ENCODE data around the gene COMMD1. TPM values are rescaled to one million over a fixed set of nuclear protein-coding genes. Genes with fewer than 3 reads are reported as not detected.
"Not testable (repeated sequence)": the region's sequence is repeated elsewhere in the genome, so short reads cannot be mapped to it uniquely, and the experiment has no call there.

COMMD1 gene
- total RNA-seq, 2 donors from 2014 or later: 33.0 to 35.1 TPM

DNA sequence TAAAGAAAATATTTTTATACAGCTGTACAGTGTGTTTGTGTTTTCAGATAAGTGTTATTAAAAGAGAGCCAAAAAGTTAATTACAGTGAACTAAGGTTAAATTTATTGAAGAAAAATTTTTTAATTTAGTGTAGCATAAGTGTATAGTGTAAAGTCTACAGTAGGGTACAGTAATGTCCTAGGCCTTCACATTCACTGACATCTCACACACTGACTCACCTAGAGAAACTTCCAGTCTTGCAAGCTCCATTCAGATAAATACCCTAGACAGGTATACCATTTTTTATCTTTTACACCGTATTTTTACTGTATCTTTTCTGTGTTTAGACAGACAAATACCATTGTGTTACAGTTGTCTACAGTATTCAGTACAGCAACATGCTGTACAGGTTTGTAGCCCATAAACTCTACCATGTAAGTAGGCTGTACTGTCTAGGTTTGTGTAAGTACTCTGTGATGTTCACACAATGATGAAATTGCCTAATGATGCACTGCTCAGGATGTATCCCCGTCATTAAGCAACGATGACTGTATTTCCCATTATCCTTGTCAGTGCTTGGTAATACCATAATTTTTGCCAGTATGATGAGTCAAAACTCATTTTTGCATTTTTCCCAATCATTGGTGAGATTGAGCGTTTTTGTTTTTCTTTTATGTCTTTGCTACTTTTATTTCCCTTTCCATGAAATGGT lies 242.3 kb downstream of the COMMD1 start:
- DNase-seq (ENCODE audit: low spot score): no peak
- intact Hi-C loops (cut with DNase I): no loop called here

DNA sequence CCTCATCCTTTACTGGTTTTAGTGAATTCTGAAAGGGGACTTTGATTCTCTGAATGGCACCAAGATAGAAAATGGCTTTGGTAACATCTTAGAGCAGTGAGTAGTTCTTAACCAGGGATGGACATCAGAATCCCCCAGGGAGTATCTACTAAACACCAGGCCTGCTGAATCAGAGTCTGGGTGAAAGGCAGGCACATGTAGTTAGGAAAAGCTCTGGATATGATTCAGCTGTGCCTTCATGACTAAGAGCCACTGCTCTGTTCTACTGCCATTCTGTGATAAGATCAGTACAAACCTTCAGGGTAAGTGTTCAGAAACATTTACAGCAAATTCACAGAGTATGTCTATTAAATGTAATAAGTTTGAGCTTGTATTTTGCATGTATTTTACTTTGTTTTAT lies 244.2 kb downstream of the COMMD1 start:
- intact Hi-C loops (cut with DNase I): no loop called here
- DNase-seq (ENCODE audit: low spot score): no peak

DNA sequence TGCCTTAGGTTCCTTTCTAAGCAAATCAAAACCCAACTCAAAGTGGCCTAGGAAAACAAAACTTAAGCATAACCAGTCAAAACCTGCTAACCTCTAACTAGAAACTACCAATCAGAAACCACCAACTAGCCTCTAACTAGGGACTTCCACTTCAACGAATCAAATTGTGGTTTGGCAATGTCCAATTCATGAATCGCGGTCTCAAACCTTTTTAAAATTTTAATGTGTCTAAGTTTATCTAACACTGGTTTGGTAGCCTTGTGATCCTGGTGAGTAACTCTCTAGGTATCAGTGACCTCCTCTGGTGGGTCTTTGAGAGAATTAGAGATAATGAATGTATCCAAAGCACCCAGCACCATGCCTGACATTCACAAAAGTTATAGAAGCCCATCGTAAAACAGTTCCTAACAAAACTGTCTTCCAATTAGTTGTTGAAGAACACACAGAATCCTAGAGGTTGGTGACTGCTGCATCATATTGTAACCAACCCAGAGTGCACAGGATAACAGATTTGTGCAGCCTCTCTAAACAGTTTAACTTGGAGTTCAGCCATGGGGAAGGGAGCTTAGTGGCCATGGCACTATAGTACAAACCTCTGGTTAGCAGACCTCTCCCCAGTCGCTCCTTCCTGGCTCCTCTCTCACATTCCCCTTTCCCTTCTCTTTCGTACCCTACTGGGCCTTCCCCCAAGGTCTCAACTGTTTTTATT lies 245.3 kb downstream of the COMMD1 start:
- intact Hi-C loops (cut with DNase I): no loop called here
- DNase-seq (ENCODE audit: low spot score): no peak

DNA sequence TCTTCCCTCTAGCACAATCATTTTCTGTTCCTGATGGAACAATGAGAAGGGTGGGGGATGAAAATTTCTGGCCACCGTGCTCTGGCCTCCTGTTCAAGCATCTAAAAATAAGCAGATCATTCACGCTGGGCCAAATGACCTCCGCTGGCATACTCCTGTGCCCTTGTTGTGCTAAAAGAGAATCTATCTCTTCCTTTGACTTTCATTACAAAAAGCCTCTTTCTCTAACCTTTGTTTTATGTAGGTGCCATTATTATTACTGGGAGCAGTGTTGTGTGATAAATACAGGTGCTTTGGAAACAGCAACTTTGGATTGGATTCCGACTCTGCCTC lies 245.8 kb downstream of the COMMD1 start:
- DNase-seq (ENCODE audit: low spot score): no peak
- intact Hi-C loops (cut with DNase I): no loop called here

DNA sequence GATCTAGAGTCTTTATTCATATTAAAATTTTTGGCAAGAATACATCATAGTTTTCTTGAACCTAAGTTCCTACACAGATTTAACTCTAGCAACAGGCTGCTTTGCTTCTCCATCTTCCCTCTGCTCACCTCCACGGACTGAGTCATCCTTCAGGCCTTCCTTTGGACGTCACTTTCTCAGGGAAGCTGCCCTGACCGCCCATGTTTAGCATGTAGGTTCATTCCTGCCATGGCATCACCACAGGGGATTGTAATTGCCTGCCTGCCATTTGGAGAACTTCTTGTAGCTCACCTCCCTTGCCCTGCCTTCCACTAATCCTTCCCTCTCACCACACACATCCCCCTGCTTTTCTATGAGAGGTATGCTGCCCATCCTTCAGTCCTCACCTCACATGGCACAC lies 246.5 kb downstream of the COMMD1 start:
- no peak for DNase-seq (ENCODE audit: low spot score)
- intact Hi-C loops (cut with DNase I): no loop called here

DNA sequence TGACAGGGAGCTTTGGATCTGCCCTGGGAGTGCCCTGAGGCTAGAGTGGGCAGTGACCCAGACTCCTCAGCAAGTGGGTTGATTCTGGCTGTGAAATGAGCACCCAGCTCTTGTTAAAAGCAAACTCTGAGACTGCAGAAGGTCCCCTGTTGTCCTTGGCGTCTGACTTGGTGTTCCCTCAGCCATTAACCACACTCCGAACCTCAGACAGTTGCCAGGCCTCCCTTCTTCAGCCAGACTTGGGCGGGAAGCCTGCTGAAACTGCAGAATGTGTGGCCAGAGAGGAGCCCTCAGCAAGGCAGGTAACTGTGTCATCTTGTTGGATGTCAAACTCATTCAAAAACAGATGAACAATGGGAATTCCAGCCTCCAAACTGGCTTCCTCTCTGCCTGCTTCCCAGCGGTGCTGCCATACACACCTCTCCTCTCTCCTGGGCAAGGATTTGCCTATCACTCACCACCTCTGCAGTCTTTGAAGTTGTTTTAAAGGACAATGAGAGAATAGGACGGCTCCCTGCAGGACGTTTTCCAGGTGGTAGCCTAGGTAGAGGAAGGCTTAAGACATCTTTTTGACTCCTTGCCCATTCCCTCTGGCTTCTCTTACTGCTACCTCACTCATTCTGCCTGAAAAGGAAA lies 251.5 kb downstream of the COMMD1 start:
- intact Hi-C loops (cut with DNase I): no loop called here
- DNase-seq (ENCODE audit: low spot score): no peak

DNA sequence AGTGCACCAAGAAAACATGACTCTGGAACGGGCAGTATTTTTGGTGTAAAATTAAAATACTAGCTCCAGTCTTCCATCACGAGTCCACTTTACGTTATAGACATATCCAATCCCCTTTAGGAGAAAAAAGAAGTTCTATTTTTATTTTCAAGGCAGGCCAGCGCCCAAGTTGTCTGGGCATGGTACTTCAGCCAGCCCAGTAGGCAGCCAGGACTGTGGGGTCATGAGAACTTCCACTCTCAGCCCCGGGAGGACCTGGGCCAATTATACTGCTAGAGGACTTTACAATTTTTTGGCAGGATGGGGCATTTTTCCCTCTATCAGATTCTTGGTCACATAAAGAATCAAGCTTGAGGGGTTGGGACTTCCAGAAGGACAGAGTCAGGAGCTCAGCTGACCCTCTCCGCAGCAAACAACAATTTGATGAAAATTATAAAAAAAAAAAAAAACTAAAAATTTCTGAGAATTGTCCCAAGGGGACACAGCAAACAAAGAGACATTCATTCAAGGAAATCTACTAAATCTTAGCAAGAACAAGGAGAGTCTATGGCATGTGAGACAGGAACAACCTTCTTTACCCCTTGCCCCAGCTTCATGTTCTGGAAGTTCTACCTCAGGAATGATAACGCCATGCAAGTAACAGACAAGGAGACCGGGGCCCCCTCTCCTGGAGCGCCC lies 253.1 kb downstream of the COMMD1 start:
- DNase-seq (ENCODE audit: low spot score): no peak
- intact Hi-C loops (cut with DNase I): no loop called here

DNA sequence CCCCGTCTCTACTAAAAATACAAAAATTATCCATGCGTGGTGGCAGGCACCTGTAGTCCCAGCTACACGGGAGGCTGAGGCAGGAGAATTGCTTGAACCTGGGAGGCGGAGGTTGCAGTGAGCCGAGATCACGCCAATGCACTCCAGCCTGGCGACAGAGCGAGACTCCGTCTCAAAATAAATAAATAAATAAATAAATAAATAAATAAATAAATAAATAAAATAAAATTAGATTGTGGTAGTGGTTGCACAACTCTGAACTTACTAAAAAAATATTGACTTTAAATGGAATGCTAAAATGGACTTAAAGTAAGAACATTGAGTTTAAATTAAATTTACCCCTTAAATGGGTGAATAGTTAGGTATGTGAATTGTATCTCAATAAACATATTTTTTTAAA lies 255.2 kb downstream of the COMMD1 start:
- intact Hi-C loops (cut with DNase I); DNase-seq (ENCODE audit: low spot score): not testable (repeated sequence)

DNA sequence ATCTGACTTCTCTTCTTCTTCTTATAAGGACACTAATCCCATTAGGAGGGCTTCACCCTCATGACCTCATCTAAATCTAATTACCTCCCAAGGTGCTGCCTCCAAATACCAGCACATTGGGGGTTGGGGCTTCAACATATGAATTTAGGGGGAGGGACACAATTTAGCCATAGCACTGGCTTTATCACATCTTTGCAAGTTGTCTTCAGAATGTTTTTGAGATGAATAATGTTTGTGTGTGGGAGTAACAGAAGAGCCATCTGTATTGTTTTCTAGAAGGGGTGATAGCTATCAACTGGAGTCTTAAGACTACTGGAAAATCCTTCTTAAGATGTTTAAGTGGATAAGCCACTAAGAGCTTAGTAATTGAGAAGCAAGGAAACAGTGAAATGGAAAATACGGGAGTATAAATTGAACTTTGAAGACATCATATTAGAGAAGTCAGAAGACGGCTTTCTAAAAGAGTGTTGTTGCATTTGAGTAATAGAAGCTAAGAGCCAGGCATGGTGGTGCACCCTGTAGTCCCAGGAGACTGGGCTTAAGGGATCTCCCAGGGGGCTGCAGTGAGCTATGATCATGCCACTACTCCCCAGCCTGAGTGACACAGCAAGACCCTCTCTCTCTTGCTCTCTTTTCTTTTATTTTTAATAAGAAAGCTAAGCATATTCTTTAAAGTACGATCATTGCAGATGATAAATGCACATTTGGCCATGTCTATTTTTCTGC lies 257.8 kb downstream of the COMMD1 start:
- intact Hi-C loops (cut with DNase I): no loop called here
- no peak for DNase-seq (ENCODE audit: low spot score)

DNA sequence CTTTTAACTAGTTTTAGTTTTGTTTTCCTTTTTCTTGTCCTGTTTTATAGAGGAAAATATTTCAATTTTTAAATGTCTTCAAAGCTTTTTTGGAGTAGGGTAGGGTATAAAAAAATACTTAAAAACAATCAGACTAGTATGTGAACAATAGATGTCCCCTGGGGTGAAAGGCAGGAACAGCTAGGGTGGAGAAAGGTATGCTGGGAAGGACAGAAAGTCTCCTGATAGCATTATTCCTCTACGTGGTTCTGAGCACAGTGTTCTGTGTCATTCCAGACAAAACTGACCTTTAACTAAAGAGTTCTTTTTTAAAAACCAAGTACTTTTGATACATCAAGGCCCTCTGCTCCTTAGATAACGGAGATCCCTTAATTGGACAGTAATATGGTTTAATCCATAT lies 258.4 kb downstream of the COMMD1 start:
- intact Hi-C loops (cut with DNase I): no loop called here
- no peak for DNase-seq (ENCODE audit: low spot score)

DNA sequence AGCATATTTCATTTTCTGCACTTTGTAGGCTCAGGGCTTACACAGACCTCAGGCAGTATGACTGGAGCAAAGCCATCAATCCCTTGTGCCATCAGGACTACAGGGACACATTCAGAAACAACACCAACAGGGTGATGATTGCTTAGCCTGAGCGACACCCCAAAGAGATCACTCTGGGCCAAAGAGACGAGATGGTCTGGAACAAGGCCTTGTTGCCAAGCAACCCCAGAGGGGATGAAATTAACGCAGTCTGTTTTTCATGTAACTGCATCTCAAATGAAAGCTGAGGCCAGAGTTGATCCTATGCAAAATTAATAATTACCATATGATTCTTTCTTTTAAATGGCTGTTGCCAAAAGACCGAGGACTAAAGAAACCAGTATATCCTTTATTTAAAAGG lies 270.3 kb downstream of the COMMD1 start:
- DNase-seq (ENCODE audit: low spot score): no peak
- intact Hi-C loops (cut with DNase I): no loop called here

DNA sequence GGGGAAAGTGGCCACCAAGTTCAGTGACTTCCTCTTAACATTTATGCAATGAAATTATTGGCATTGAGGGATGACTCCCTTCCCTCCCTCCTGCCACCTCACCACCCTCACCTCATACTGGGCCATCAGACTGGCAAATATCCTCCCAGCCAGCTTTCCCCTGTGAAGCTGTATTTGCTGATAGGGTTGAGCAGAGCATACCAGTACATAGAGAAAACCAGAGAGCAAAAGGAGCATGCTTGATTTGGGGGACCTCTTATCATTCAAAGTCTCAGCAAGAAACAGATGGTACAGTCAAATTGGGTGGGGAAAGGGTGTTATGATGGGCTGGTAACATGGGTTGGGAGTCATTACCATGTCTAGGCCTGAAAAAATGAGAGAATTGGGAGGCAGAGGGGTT lies 271.3 kb downstream of the COMMD1 start:
- no peak for DNase-seq (ENCODE audit: low spot score)
- intact Hi-C loops (cut with DNase I): no loop called here

DNA sequence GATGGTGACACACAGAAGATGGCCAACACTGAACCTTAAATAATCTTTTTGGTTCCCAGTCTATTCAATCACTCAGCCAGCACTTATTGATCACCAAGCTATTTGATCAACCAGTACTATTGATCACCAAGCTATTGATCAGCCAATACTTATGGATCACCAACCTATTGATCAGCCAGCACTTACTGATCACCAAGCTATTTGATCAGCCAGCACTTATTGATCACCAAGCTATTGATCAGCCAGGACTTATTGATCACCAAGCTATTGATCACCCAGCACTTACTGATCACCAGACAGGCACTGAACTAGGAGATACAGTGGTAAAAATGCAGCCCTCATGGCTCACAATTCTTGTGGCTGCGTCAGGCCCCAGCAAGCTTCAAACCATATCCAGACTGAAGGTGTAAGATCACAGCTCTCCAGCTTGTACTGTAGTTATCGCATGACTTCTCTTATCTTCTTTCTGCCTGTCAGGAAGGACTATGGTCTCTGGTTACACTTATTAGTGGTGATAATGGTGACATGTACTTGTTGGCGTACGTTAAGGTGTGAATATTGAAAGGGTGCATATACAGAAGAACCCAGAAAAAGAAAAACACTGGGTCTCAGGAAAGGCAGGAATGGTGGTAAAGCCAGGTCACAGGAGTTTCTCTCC lies 272.0 kb downstream of the COMMD1 start:
- intact Hi-C loops (cut with DNase I): no loop called here
- no peak for DNase-seq (ENCODE audit: low spot score)

DNA sequence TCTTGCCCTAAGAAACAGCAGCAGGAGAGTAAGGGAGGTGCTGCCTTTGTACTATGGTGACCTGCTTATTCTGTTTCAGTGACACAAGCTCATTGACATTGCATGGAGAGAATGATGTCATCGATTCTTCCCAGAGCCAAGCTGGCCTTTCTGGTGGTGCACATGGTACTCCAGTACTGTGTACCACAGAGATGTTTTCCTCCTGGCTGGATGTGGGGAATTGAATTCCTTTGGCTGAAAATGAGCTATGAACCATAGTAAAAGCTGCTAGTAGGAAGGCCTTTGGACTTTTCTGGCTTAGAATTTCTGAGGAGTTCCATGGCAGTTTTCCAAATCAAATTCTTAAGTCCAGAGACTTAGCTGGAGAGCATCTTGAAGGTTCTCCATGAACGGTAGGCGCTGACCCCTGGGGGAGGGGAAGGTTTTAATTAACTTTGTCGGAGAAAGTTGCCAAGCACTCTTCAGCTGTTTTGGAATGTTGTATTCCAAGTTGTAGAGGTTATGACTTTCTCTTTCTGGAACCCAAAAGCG lies 273.3 kb downstream of the COMMD1 start:
- intact Hi-C loops (cut with DNase I): no loop called here
- DNase-seq (ENCODE audit: low spot score): no peak

DNA sequence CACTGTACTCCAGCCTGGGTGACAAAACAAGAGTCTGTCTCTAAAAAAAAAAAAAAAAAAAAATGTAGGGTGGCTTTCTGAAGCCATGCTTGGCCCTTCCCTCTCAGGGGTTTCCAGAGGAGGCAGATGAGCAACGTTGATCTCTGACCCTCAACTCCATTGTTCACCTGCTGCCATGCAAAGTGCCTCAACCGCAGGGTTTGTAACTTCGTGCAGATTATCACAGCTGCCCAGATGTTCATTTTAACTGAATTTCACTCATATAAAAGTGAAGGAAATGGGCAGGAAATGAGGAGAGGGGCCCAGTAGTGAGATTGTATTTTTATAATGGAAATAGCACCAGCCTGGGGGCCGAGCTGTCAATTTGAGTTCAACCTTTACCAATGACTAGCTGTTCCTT lies 275.5 kb downstream of the COMMD1 start:
- intact Hi-C loops (cut with DNase I): no loop called here
- no peak for DNase-seq (ENCODE audit: low spot score)

DNA sequence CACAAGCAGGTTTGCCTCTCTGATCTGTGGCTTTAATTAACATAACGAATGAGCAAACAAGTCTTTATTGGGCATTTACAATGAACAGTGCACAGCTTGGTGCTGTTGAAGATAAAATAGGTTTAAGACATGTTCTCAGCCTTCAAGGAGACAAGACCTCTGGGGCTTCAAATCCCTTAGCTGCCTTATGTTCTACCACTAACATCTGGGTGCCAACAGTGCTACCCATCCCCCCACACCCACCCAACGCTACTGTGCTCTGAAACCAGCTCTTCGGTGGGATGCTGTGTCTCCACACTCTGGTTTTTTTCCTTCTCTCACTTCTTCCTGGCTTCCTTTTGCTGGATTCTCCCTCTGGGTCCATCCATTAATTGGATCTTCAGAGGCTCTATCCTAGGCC lies 276.4 kb downstream of the COMMD1 start:
- intact Hi-C loops (cut with DNase I): no loop called here
- DNase-seq (ENCODE audit: low spot score): no peak

DNA sequence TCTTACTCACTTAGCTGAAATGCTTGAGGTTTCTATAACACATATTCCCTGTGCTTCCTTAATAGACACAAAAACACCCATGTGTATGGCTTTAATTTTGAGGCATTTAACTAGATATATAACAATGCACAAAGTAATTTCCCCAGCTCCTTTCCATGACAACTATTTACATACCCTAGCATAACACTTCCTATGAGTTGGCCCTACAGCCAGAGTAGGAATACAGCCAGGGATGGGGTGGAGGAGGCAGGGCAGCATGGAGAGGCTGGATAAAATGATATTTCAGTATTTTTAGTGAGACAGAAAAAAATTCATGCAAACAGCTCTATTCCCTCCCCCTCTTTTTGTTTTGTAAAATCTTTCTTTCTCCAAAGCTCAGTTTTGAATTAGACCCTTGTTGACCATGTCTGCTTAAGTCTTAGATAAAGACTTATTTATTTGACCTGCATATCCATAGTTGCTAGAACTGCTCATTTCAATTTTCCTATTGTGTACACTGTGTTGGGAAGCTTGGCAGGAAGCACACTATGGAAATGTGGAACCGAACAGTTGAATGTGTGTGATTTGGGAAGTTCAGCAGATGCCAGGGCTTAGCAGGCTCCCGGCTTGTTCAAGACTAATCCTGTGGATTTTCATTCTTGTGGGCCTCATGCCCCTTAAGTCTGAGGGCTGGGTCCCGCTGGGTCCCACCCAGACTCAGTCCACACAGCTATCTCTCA lies 279.2 kb downstream of the COMMD1 start:
- intact Hi-C loops (cut with DNase I): no loop called here
- no peak for DNase-seq (ENCODE audit: low spot score)
